HepG2 (cell line): ENCODE measurements around the gene SLC17A9. TPM values are rescaled to one million over a fixed set of nuclear protein-coding genes. Genes with fewer than 3 reads are reported as not detected.
"Not testable (repeated sequence)": the region's sequence is repeated elsewhere in the genome, so short reads cannot be mapped to it uniquely, and the experiment has no call there.

Experiments
- ATAC-seq: fragments of 200-7000 bp; cut with Tn5 transposase; 3 replicates; pipeline ENCODE4 v1.9.1; 2020; ENCODE audit warnings: mild to moderate bottlenecking, moderate library complexity
- BruUV-seq: library from RNA; stranded (reverse); fragments of 400-500 nt; replicated peaks from 2 replicates; lab custom pipeline; 2021; lab: Mats Ljungman, UMichigan
- CTCF ChIA-PET: fragments of 300-600 bp; formaldehyde crosslinking; extraction: SDS; loops from one replicate; lab custom pipeline; 2021; ENCODE audit warnings: low total read pairs, inconsistent platforms, low intra/inter-chr PET ratio; lab: Yijun Ruan, JAX
- POLR2A ChIA-PET: fragments of 350-600 bp; sonication (Branson Sonifier 250); formaldehyde crosslinking; loops from one replicate; lab custom pipeline; 2020; ENCODE audit warnings: antibody characterized with exemption, inconsistent platforms; lab: Yijun Ruan, JAX
- DNase-seq: peaks from one replicate; pipeline ENCODE4 v3.0.0-alpha.2; 2015; ENCODE audit warnings: low spot score
- FAIRE-seq: peaks from 3 replicates; lab custom pipeline; 2011; peaks lifted over from hg19 to GRCh38; lab: Jason Lieb, UNC
- H2AFZ ChIP-seq: one replicate; pipeline ENCODE4 v1.6.1; 2011; ENCODE audit warnings: low read length, inconsistent platforms
- H3K27ac ChIP-seq: fragments of 300-600 bp; 3 replicates; pipeline ENCODE4 v1.8.0; 2011; ENCODE audit warnings: mixed run types, mild to moderate bottlenecking, mixed read lengths, low read length, inconsistent platforms; ENCODE audit not compliant: insufficient read depth; ENCODE audit errors: extremely low read length
- H3K27me3 ChIP-seq, 2 experiments: fragments of 200-600 bp in 1 of 2; 2 replicates in 1 of 2; 3 replicates in 1 of 2; pipeline versions ENCODE4 v1.6.0 to v1.8.0; 2011; ENCODE audit warnings: low read length in 2 of 2, mild to moderate bottlenecking in 2 of 2, moderate library complexity in 2 of 2, inconsistent platforms in 1 of 2; ENCODE audit not compliant: insufficient read depth in 2 of 2, control insufficient read depth in 1 of 2
- H3K36me3 ChIP-seq, 2 experiments: fragments of 200-600 bp in 1 of 2; replicated peaks in 1 of 2; 2 replicates in 1 of 2; 3 replicates in 1 of 2; pipeline versions ENCODE4 v1.5.1 to v1.8.0; 2011; ENCODE audit warnings: low read length in 2 of 2, inconsistent platforms in 1 of 2; ENCODE audit not compliant: insufficient read depth in 2 of 2, control insufficient read depth in 1 of 2
- H3K4me1 ChIP-seq: 2 replicates; pipeline ENCODE4 v1.5.1; 2012; ENCODE audit warnings: low read length, inconsistent platforms; ENCODE audit not compliant: insufficient read depth
- H3K4me2 ChIP-seq: 2 replicates; pipeline ENCODE4 v1.6.0; 2011; ENCODE audit warnings: low read depth, low read length, inconsistent platforms
- H3K4me3 ChIP-seq, 3 experiments: fragments of 200-600 bp in 1 of 3; sonication (generic), shearing (Covaris generic) in 1 of 3; replicated peaks in 1 of 3; 2 replicates each; pipeline ENCODE4 v1.5.1; 2011 to 2016; ENCODE audit warnings: low read length in 3 of 3, inconsistent platforms in 2 of 3, low read depth in 2 of 3, mild to moderate bottlenecking in 2 of 3, control low read depth in 1 of 3, mixed read lengths in 1 of 3; ENCODE audit not compliant: insufficient read depth in 1 of 3
- H3K79me2 ChIP-seq: one replicate; pipeline ENCODE4 v1.6.1; 2011; ENCODE audit warnings: low read length, inconsistent platforms; ENCODE audit not compliant: insufficient read depth
- H3K9ac ChIP-seq: 2 replicates; pipeline ENCODE4 v1.6.0; 2011; ENCODE audit warnings: mild to moderate bottlenecking, low read depth, low read length, inconsistent platforms; ENCODE audit not compliant: insufficient read depth
- H3K9me3 ChIP-seq: 2 replicates; pipeline ENCODE4 v1.5.1; 2012; ENCODE audit warnings: mild to moderate bottlenecking, low read length
- H4K20me1 ChIP-seq: 2 replicates; pipeline ENCODE4 v1.6.0; 2011; ENCODE audit warnings: inconsistent platforms, mild to moderate bottlenecking, low read length, moderate library complexity; ENCODE audit not compliant: insufficient read depth
- AKAP8 ChIP-seq: sonication (generic); formaldehyde crosslinking; IDR thresholded peaks from 2 replicates; pipeline ENCODE4 v1.5.1; 2020; ENCODE audit warnings: mild to moderate bottlenecking, missing genetic modification reagents
- HIC2 ChIP-seq: sonication (generic); formaldehyde crosslinking; IDR thresholded peaks from 2 replicates; pipeline ENCODE4 v1.9.0; 2022; ENCODE audit warnings: low read depth, missing genetic modification reagents
- KLF12 ChIP-seq: sonication (generic); formaldehyde crosslinking; IDR thresholded peaks from 2 replicates; pipeline ENCODE4 v1.4.0; 2020; ENCODE audit warnings: missing genetic modification reagents, borderline replicate concordance
- NRL ChIP-seq: sonication (generic); formaldehyde crosslinking; IDR thresholded peaks from 2 replicates; pipeline ENCODE4 v1.5.0; 2020; ENCODE audit warnings: missing genetic modification reagents, mild to moderate bottlenecking, moderate library complexity, borderline replicate concordance
- SALL1 ChIP-seq: sonication (generic); formaldehyde crosslinking; IDR thresholded peaks from 2 replicates; pipeline ENCODE4 v1.8.0; 2022; ENCODE audit warnings: mild to moderate bottlenecking, missing genetic modification reagents
- SATB2 ChIP-seq: sonication (generic); formaldehyde crosslinking; IDR thresholded peaks from 2 replicates; pipeline ENCODE4 v1.5.0; 2020; ENCODE audit warnings: missing genetic modification reagents
- SMYD3 ChIP-seq: sonication (generic); formaldehyde crosslinking; IDR thresholded peaks from 2 replicates; pipeline ENCODE4 v1.8.1; 2023; ENCODE audit warnings: mild to moderate bottlenecking, missing genetic modification reagents
- TMF1 ChIP-seq: sonication (generic); formaldehyde crosslinking; IDR thresholded peaks from 2 replicates; pipeline ENCODE4 v1.8.1; 2022; ENCODE audit warnings: low read depth, missing genetic modification reagents
- ZNF143 ChIP-seq: sonication (generic); formaldehyde crosslinking; IDR thresholded peaks from 2 replicates; pipeline ENCODE4 v1.4.0; 2020; ENCODE audit warnings: missing genetic modification reagents
- ZNF232 ChIP-seq: sonication (generic); formaldehyde crosslinking; IDR thresholded peaks from 2 replicates; pipeline ENCODE4 v1.4.0; 2020; ENCODE audit warnings: missing genetic modification reagents, borderline replicate concordance
- ZNF33B ChIP-seq: sonication (generic); formaldehyde crosslinking; IDR thresholded peaks from 2 replicates; pipeline ENCODE4 v1.5.1; 2020; ENCODE audit warnings: mild to moderate bottlenecking, missing genetic modification reagents
- ZNF687 ChIP-seq: sonication (generic); formaldehyde crosslinking; IDR thresholded peaks from 2 replicates; pipeline ENCODE4 v1.5.1; 2020; ENCODE audit warnings: mild to moderate bottlenecking, missing genetic modification reagents, moderate library complexity
- ZNF749 ChIP-seq: sonication (generic); formaldehyde crosslinking; IDR thresholded peaks from 2 replicates; pipeline ENCODE4 v1.8.0; 2022; ENCODE audit warnings: mild to moderate bottlenecking, missing genetic modification reagents, moderate library complexity, borderline replicate concordance
- ZNF772 ChIP-seq: sonication (generic); formaldehyde crosslinking; IDR thresholded peaks from 2 replicates; pipeline ENCODE4 v1.5.0; 2020; ENCODE audit warnings: mild to moderate bottlenecking, missing genetic modification reagents
- WGBS: methylation state at CpG from one replicate; pipeline ENCODE4 v1.1.6; 2017; ENCODE audit warnings: low lambda C conversion rate; 5-methylcytosine and 5-hydroxymethylcytosine counted together
- in situ Hi-C: cut with HindIII; loops from 2 replicates; pipeline ENCODE4 v1.10.0; 2017; ENCODE audit warnings: low pct_unique_long_range_greater_than_20kb; ENCODE audit not compliant: extremely low pct_ligation_motif_present
- intact Hi-C: fragments of 100-400 bp; cut with micrococcal nuclease; formaldehyde crosslinking; loops from one replicate; pipeline ENCODE4 v1.10.0; 2022; ENCODE audit not compliant: unreplicated experiment
- polyA plus RNA-seq, 8 experiments: library from polyadenylated mRNA; depleted of rRNA in 3 of 8; stranded (reverse) in 7 of 8; unstranded in 1 of 8; fragments of >200 nt; fragmentation: Illumina TruSeq in 4 of 8; extraction: Trizol in 4 of 8; gene quantifications; 2 replicates each; pipeline versions ENCODE4 v1.2.1 to v1.2.3, GENCODE V29; 2011 to 2016; ENCODE audit warnings: low read depth in 4 of 8, missing spikeins in 1 of 8, mixed read lengths in 1 of 8; ENCODE audit not compliant: insufficient read depth in 1 of 8
- total RNA-seq, 5 experiments: library from RNA; depleted of rRNA; stranded (reverse); fragments of >200 nt; fragmentation: Illumina TruSeq; extraction: Trizol; gene quantifications; 2 replicates each; pipeline ENCODE4 v1.2.3, GENCODE V29; 2016; ENCODE audit warnings: low read depth in 1 of 5
- TF ChIP-seq, protein P1 (sequence below): sonication (generic); formaldehyde crosslinking; IDR thresholded peaks from 2 replicates; pipeline ENCODE4 v1.4.0; 2020; ENCODE audit warnings: missing genetic modification reagents

SLC17A9 gene
- total and polyA plus RNA-seq, 2 of the 13 experiments (the other 11 are each of a cell fraction or from before 2014, with no cell fraction given) = 110 to 191 TPM

- Histone ChIP-seq H3K4me1 (peaks cover 70% of the 10 kb centered on the region), H3K79me2 (peaks cover 99% of the 10 kb centered on the region), H3K4me3 (peak overlapping the region; percentile 87 to 99 (median 97)), H3K36me3 (peaks cover 0 to 12% of the 10 kb centered on the region in 2 experiments; a peak in 1 of 5 replicates), H4K20me1 (peaks cover 76% of the 10 kb centered on the region), H3K4me2 (peak overlapping the region; percentile 89), H3K27ac (peak overlapping the region; percentile 90), H3K9ac (peak overlapping the region; percentile 98)
- ATAC-seq, FAIRE-seq, intact Hi-C loops, CTCF ChIA-PET, H3K9me3 ChIP-seq, H3K27me3 ChIP-seq, H2AFZ ChIP-seq, BruUV-seq, in situ Hi-C loops: not testable (repeated sequence)
- peak; percentile 80 for DNase-seq
- 31% methylated on average over 17 of the region's 17 CpGs for WGBS
- POLR2A ChIA-PET = interaction anchor here (1.3 to 6.4 kb wide), 7 partner anchors 9 to 48 kb away, joined by 4 to 118 read pairs (median 5); partner anchors contain the start of genes GID8 and SLC17A9
- TF ChIP-seq NRL (CRISPR knock-in tag) (0 out of 2 replicates have a peak, but pooled peaks have one; percentile 10), ZNF33B (CRISPR knock-in tag) (0 out of 2 replicates have a peak, but pooled peaks have one; percentile 60), AKAP8 (CRISPR knock-in tag) (peak; percentile 90), SMYD3 (0 out of 2 replicates have a peak, but pooled peaks have one; percentile 9), ZNF687 (CRISPR knock-in tag) (peak; percentile 73), KLF12 (peak; percentile 66), ZNF749 (CRISPR knock-in tag) (peak; percentile 33; the same call in 1 of the 2 replicates), TMF1 (0 out of 2 replicates have a peak, but pooled peaks have one; percentile 41), ZNF772 (CRISPR knock-in tag) (0 out of 2 replicates have a peak, but pooled peaks have one; percentile 47), SATB2 (CRISPR knock-in tag) (0 out of 2 replicates have a peak, but pooled peaks have one; percentile 51), ZNF232 (CRISPR knock-in tag) (peak; percentile 78; the same call in 1 of the 2 replicates), SALL1 (CRISPR knock-in tag) (peak; percentile 69), ZNF143 (CRISPR knock-in tag) (peak; percentile 37; the same call in 1 of the 2 replicates), HIC2 (CRISPR knock-in tag) (peak; percentile 71; the same call in 1 of the 2 replicates)
- TF ChIP-seq, protein P1, sequence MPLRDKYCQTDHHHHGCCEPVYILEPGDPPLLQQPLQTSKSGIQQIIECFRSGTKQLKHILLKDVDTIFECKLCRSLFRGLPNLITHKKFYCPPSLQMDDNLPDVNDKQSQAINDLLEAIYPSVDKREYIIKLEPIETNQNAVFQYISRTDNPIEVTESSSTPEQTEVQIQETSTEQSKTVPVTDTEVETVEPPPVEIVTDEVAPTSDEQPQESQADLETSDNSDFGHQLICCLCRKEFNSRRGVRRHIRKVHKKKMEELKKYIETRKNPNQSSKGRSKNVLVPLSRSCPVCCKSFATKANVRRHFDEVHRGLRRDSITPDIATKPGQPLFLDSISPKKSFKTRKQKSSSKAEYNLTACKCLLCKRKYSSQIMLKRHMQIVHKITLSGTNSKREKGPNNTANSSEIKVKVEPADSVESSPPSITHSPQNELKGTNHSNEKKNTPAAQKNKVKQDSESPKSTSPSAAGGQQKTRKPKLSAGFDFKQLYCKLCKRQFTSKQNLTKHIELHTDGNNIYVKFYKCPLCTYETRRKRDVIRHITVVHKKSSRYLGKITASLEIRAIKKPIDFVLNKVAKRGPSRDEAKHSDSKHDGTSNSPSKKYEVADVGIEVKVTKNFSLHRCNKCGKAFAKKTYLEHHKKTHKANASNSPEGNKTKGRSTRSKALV (CRISPR knock-in tag) = peak; percentile 59; the same call in 1 of the 2 replicates
These were observed 29.3 kb upstream of the SLC17A9 start for GRCh38 chr20:62923059-62923668.
